CD4-positive, alpha-beta T cell (primary cell): ENCODE data around the gene PADI4. TPM values are rescaled to one million over a fixed set of nuclear protein-coding genes. Genes with fewer than 3 reads are reported as not detected.

Experiments used
- ATAC-seq: fragments of 200-7000 bp; cut with Tn5 transposase; one replicate; pipeline ENCODE4 v1.10.0; 2022; ENCODE audit warnings: mild to moderate bottlenecking; ENCODE audit not compliant: poor library complexity
- CTCF ChIA-PET: fragments of 350-600 bp; sonication (Branson Sonifier 250); formaldehyde crosslinking; loops from one replicate; lab custom pipeline; 2021; ENCODE audit warnings: antibody characterized with exemption, inconsistent platforms; lab: Charles Lee
- POLR2A ChIA-PET: fragments of 350-600 bp; sonication (Branson Sonifier 250); formaldehyde crosslinking; loops from one replicate; lab custom pipeline; 2021; ENCODE audit warnings: antibody characterized with exemption, inconsistent platforms; lab: Charles Lee
- DNase-seq, 14 experiments: peaks; one replicate each; pipeline ENCODE4 v3.0.0-alpha.2; 2013 to 2020; ENCODE audit warnings: mixed read lengths in 2 of 14
- H3K27ac ChIP-seq, 2 donors: one replicate each; pipeline versions ENCODE4 v1.5.1 to v1.7.0; 2013; ENCODE audit warnings: low read length in 2 of 2, low read depth in 1 of 2, mild to moderate bottlenecking in 1 of 2
- H3K27me3 ChIP-seq, 2 experiments: 1 replicate in 1 of 2; 2 replicates in 1 of 2; pipeline versions ENCODE4 v1.6.1 to v1.7.0; 2013; ENCODE audit warnings: low read length in 2 of 2, control low read depth in 1 of 2, mild to moderate bottlenecking in 1 of 2, moderate library complexity in 1 of 2; ENCODE audit not compliant: insufficient read depth in 2 of 2, control insufficient read depth in 1 of 2
- H3K36me3 ChIP-seq: one replicate; pipeline ENCODE4 v1.6.1; 2013; ENCODE audit warnings: low read length, control low read depth; ENCODE audit not compliant: insufficient read depth
- H3K4me1 ChIP-seq: one replicate; pipeline ENCODE4 v1.6.1; 2013; ENCODE audit warnings: low read length, control low read depth; ENCODE audit not compliant: insufficient read depth
- H3K4me3 ChIP-seq: one replicate; pipeline ENCODE4 v1.5.1; 2013; ENCODE audit warnings: mild to moderate bottlenecking, low read length, moderate library complexity
- H3K9me3 ChIP-seq, 2 experiments: 1 replicate in 1 of 2; 2 replicates in 1 of 2; pipeline versions ENCODE4 v1.6.1 to v1.7.0; 2013; ENCODE audit warnings: low read length in 2 of 2, mild to moderate bottlenecking in 2 of 2, control low read depth in 1 of 2, moderate library complexity in 1 of 2; ENCODE audit not compliant: control insufficient read depth in 1 of 2, insufficient read depth in 1 of 2
- H3K27ac Mint-ChIP-seq: one replicate; pipeline ENCODE4 v1.8.0; 2020; ENCODE audit warnings: mixed read lengths
- H3K27me3 Mint-ChIP-seq: one replicate; pipeline ENCODE4 v1.8.0; 2021; ENCODE audit warnings: mixed read lengths
- H3K36me3 Mint-ChIP-seq: one replicate; pipeline ENCODE4 v1.8.0; 2021; ENCODE audit warnings: low read depth, mixed read lengths
- H3K4me1 Mint-ChIP-seq: one replicate; pipeline ENCODE4 v1.8.0; 2021; ENCODE audit warnings: low read depth, mixed read lengths
- H3K4me3 Mint-ChIP-seq: one replicate; pipeline ENCODE4 v1.8.0; 2020; ENCODE audit warnings: mild to moderate bottlenecking, mixed read lengths
- H3K9me3 Mint-ChIP-seq: one replicate; pipeline ENCODE4 v1.8.0; 2020; ENCODE audit warnings: mixed read lengths
- CTCF ChIP-seq: fragments of 200-600 bp; IDR thresholded peaks from one replicate; pipeline ENCODE4 v1.8.0; 2022; ENCODE audit warnings: antibody characterized with exemption, mild to moderate bottlenecking
- intact Hi-C, 2 experiments: fragments of 100-400 bp; cut with DNase I in 1 of 2; cut with micrococcal nuclease in 1 of 2; formaldehyde crosslinking; loops; one replicate each; pipeline versions ENCODE4 v1.15.1 to v1.9.0; 2023 to 2025; cut with DNase I, micrococcal nuclease
- total RNA-seq, 174 experiments: library from RNA in 2 of 174; stranded (reverse) in 2 of 174; gene quantifications; one replicate each; pipeline ENCODE4 v1.2.3 and lab custom pipeline; 2021 to 2026

The PADI4 gene
- total RNA-seq, 2 experiments from 2014 or later, result 0.41 to 0.75 TPM

- H3K4me1 ChIP-seq, result no peaks in the 10 kb centered on the region
- ChIA-PET CTCF (no interaction called here), POLR2A (no interaction called here)
- DNase-seq (no peak), ATAC-seq (no peak)
- intact Hi-C loops, result no loop called here
- H3K27ac ChIP-seq, result no peak overlapping the region
- H3K4me3 ChIP-seq, result no peak overlapping the region
- no peaks in the 10 kb centered on the region for H3K36me3 ChIP-seq
- no peaks in the 10 kb centered on the region for H3K9me3 Mint-ChIP-seq
- TF ChIP-seq CTCF, result no peak
- peaks cover 3 to 7% of the 10 kb centered on the region in 2 experiments for H3K27me3 ChIP-seq
- H3K4me1 Mint-ChIP-seq, result no peaks in the 10 kb centered on the region
- no peaks in the 10 kb centered on the region for H3K36me3 Mint-ChIP-seq
- no peak overlapping the region for H3K27ac Mint-ChIP-seq
- no peaks in the 10 kb centered on the region for H3K9me3 ChIP-seq
- no peak overlapping the region for H3K4me3 Mint-ChIP-seq
- H3K27me3 Mint-ChIP-seq, result peaks cover 19% of the 10 kb centered on the region
Observed at GRCh38 chr1:17377325-17377953, 69.4 kb downstream of the PADI4 start.

GRCh38 chr1:17381161-17381560 is 73.2 kb downstream of the PADI4 start:
- H3K36me3 Mint-ChIP-seq, result no peaks in the 10 kb centered on the region
- H3K27ac Mint-ChIP-seq, result no peak overlapping the region
- H3K4me3 ChIP-seq, result no peak overlapping the region
- ChIA-PET CTCF (no interaction called here), POLR2A (no interaction called here)
- no peaks in the 10 kb centered on the region for H3K9me3 Mint-ChIP-seq
- TF ChIP-seq CTCF, result no peak
- ATAC-seq, result no peak
- H3K9me3 ChIP-seq, result no peaks in the 10 kb centered on the region
- intact Hi-C loops, result no loop called here
- no peaks in the 10 kb centered on the region for H3K4me1 Mint-ChIP-seq
- no peaks in the 10 kb centered on the region for H3K4me1 ChIP-seq
- peaks cover 22% of the 10 kb centered on the region for H3K27me3 Mint-ChIP-seq
- H3K36me3 ChIP-seq, result no peaks in the 10 kb centered on the region
- H3K27ac ChIP-seq, result no peak overlapping the region
- H3K4me3 Mint-ChIP-seq, result no peak overlapping the region
- peaks cover 3 to 7% of the 10 kb centered on the region in 2 experiments for H3K27me3 ChIP-seq
- DNase-seq, result no peak

GRCh38 chr1:17392199-17392740 is 84.3 kb downstream of the PADI4 start:
- Histone ChIP-seq H3K27ac (no peak overlapping the region), H3K9me3 (no peaks in the 10 kb centered on the region), H3K36me3 (no peaks in the 10 kb centered on the region), H3K4me1 (peaks cover 6% of the 10 kb centered on the region), H3K4me3 (no peak overlapping the region), H3K27me3 (peaks cover 0 to 5% of the 10 kb centered on the region in 2 experiments)
- DNase-seq (no peak), ATAC-seq (no peak)
- H3K4me1 Mint-ChIP-seq, result no peaks in the 10 kb centered on the region
- H3K36me3 Mint-ChIP-seq, result no peaks in the 10 kb centered on the region
- H3K27me3 Mint-ChIP-seq, result peaks cover 3% of the 10 kb centered on the region
- ChIA-PET CTCF (no interaction called here), POLR2A (no interaction called here)
- H3K4me3 Mint-ChIP-seq, result no peak overlapping the region
- intact Hi-C loops, result no loop called here
- no peaks in the 10 kb centered on the region for H3K9me3 Mint-ChIP-seq
- no peak overlapping the region for H3K27ac Mint-ChIP-seq
- no peak for TF ChIP-seq CTCF
